HG03196 (cell line): Measurements from ENCODE around the gene CRLF3.
"Not testable (repeated sequence)": the region's sequence is repeated elsewhere in the genome, so short reads cannot be mapped to it uniquely, and the experiment has no call there.

ENCODE experiments used
- ATAC-seq: cut with Tn5 transposase; IDR thresholded peaks from one replicate; pipeline ENCODE4 v1.9.1; 2021; ENCODE audit not compliant: unreplicated experiment

Gene CRLF3

DNA sequence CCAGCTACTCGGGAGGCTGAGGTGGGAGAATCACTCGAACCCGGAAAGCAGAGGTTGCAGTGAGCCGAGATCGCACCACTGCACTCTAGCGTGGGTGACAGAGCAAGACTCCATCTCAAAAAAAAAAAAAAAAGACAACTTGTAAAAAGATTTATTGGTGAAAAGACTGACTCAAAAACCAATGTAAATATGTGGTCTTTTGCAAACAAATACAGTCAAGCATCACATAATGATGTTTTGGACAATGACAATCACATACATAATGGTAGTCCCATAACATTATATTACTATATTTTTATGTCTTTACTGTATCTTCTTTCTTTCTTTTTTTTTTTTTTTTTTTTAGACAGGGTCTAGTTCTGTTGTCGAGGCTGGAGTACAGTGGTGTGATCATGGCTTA, 8.3 kb downstream of the CRLF3 start:
- no peak for ATAC-seq

DNA sequence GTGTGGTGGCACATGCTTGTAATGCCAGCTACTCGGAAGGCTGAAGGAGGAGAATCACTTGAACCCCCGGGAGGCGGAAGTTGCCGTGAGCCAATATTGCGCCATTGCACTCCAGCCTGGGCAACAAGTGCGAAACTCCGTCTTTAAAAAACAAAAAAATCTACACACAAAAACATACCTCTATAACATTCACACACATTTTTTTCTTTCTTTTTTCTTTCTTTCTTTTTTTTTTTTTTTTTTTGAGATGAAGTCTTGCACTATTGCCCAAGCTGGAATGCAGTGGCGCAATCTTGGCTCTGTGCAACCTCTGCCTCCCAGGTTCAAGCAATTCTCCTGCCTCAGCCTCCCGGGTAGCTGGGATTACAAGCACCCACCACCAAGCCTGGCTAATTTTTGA, 9.6 kb downstream of the CRLF3 start:
- ATAC-seq: not testable (repeated sequence)

DNA sequence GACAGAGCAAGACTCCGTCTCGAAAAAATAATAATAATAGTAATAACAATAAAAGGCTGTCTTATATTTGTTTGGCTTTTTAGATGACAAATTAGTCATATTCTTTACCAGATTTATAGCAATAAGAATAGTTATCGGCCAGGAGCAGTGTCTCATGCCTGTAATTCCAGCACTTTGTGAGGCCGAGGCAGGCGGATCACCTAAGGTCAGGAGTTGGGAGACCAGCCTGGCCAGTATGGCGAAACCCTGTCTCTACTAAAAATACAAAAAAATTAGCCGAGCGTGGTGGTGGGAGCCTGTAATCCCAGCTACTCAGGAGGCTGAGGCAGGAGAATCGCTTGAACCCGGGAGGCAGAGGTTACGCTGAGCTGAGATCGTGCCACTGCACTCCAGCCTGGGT, 10.3 kb downstream of the CRLF3 start:
- ATAC-seq: not testable (repeated sequence)

DNA sequence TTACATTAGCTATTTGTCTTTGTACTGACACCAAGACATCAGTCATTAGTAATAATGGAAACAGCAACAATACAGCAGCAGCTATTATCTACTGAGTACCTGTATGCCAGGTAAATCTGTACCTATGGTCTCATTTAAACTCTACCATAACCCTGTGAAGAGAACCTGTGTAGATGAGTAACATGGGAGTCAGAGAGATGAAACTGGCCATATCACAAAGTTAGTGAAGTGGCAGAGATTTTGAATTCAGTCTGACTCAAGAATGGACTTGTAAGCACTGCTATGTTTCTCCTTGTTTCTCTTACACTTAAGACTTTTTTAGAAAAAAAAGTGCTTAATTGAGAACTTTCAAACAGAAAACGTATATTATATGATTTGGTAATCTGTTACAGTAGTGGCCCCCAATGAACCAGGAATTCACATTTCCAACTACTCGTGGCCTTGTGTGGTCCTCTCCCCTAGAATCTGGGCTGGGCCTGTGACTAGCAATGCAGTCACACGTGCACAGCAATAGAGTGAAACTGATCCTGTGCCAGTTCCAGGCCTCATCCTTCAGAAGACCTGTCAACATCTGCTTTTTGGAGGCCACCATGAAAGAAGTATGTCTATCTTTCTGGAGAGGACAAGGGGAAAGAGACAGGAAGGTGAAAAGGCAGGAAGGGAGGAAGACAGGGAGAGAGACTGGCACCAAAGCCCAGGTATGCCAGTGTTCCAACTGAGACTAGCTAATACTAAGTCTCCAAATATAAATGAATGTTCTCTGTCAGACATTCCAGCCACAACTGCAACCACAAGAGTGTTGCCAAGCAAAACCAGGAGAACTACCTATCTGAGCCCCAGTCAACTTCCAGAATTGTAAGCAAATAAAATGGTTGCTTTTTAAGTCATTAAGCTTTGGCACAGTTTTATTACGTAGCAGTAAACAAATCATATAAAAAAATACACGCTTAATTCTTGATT, 12.0 kb downstream of the CRLF3 start:
- ATAC-seq: no peak

DNA sequence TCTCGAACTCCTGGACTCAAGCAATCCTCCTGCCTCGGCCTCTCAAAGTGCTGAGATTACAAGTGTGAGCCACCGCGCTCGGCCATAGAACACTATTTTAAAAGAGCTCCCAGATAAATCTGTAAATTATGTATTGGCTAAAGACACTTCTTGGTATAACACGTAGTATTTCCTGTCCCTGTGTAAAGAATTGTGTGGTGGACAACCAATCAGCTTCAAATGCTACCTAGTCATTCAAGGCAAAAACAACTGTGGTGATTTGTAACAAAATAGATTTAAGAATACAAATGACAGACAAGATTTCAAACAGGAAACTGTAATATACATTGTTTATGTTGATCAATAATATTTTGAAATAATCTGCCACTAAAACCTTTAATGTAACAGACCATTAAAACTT, 14.6 kb downstream of the CRLF3 start:
- no peak for ATAC-seq

DNA sequence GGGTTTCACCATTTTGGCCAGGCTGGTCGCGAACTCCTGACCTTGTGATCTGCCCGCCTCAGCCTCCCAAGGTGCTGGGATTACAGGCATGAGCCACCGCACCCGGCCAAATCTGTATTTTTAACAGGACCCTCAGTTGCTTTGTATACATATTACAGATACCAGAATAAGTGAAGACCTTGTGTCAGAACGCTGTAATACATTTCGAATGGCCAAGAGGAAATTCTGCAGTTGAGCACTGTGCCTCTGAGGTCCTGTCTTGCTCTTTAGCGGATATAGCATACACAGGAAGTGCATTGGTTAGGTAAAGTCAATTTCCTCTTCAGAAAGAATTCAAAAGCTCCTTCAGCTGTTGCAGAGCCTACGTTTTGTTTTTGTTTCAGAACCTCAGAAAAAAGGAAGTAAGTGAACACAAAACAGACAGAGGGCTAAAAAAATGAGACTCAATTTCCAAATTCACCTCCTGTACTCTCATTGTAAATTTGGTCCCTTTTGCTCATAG, 15.7 kb downstream of the CRLF3 start:
- ATAC-seq: no peak

DNA sequence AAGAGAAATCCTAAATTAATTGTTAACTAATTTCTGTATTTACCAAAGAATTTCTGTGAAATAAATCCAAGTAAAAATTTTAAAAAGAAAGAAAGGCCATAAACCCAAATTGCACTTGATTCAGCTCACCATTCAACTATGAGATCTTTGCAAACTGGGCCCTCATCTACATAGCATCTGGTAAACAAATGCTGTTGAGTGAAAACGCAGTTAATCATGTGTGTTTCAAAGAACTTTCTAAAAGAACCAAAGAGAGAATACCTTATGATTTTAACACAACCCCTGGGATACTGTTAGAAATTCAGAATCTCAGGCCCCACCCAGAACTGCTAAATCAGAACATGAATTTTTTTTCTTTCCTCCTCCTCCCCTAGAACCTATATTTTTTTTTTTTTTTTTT, 16.6 kb downstream of the CRLF3 start:
- ATAC-seq: no peak

DNA sequence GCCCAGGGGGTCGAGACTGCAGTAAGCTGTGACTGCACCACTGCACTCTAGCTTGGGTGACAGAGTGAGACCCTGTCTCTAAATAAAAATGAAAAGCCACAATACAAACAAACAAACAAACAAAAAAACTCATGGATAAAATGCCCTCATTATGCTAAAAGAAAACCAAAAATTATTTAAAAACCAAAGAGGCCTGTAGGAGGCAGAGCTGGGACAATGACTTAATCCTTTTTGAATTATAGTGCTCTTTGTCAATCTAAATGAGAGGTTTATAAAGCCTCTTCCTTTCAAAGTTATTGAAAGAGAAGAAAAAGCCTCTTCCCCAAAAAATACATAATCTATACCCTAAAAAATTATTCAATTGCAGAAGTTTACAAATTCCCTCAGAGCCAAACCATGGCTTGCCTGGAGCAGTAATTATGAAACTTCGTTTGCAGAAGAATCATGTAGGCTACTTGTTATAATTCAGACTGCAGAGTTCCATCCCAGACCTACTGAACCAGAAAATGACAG, 18.5 kb downstream of the CRLF3 start:
- ATAC-seq: no peak

DNA sequence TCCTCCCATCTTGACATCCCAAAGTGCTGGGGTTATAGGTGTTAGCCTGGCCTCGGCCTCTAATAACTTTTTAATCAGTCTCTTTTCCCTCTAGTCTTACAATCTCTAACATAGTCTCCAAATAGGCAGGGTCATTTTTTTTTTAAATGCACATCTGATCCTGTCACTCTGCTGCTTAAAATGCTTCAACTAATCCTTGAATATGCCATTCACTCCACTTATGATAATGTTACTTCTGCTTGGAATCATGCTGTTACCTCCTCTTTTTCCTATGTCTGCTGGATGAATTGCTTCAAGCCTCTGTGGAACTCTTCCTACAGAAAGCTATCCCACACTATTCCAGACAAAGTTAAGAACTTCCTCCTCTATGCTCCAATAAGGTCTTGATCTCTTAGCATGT, 22.8 kb downstream of the CRLF3 start:
- no peak for ATAC-seq

DNA sequence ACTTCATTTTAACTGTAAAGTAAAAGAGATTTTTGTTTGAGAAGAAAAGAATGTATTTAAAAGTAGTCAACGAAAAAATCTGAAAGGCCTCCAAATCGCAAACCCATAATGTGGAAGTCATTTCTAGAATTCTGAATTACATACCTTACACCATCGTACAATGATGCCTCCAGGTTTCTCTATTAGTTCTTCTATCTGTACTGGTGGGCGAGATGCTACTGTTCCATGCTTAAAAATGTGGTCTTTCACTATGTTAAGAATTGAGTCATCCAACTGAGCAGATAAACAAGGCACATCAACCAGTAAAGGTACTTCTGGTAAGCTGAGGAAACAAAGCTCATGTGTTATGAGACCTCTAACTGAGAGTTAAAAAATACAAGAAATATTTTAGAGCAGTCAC, 28.5 kb downstream of the CRLF3 start:
- no peak for ATAC-seq

DNA sequence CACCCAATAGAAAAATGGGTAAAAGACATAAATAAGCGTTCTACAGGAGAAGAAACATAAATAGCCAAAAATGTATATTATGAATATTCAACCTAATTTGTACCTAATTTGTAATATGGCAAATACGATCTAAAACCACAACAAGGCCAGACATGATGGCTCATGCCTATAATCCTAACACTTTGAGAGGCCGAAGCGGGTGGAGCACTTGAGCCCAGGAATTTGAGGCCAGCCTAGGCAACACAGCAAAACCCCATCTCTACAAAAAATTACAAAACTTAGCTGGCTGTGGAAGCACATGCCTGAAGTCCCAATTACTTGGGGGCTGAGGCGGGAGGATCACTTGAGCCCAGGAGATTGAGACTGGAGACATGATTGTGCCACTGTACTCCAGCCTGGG, 30.1 kb downstream of the CRLF3 start:
- ATAC-seq: no peak

DNA sequence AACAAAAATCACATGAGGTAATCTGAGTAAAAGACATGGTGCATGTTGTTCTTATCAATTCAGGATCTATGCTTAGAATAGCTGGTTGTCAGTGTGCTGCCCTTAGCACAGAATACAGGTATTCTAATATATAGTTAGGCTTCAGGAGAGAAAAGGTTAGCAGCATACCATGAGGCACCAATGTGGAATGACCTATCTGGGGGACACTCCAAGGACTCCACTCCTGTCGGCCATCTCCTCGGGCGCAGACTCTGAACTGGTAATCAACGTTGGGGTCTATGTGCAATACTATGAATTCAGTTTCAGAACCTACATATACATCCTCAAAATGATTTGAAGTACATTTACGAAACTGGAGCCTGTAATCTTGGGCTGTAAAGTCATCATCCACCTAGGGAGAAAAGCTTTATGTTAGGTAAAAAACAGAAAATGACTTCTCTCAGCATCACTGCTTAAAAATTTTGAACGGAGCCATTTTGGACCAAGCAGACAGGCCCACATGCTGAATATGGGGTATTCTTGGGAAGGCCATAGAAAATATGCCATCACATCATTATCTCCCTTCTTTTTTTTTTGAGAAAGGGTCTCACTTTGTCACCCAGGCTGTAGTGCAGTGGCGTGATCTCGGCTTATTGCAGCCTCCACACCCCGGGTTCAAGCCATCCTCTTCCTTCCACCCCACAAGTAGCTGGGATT, 31.1 kb downstream of the CRLF3 start:
- no peak for ATAC-seq

DNA sequence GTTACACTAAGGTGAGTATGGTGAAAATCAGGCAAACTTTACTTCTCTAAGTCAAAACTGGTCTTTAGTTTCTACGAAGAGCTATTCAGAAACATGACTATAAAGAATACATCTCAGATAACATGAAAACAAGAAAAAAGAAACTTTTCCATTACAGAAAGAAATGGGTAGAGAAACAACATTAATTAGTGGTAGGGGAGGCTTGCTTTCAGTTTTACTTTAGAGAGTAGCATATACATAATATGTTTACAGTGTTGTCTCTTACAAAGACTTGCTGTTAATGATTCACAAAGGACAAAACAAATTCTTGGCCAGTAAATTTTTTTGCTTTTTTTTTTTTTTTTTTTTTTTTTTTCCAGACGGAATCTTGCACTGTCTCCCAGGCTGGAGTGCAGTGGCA, 34.2 kb downstream of the CRLF3 start:
- no peak for ATAC-seq

DNA sequence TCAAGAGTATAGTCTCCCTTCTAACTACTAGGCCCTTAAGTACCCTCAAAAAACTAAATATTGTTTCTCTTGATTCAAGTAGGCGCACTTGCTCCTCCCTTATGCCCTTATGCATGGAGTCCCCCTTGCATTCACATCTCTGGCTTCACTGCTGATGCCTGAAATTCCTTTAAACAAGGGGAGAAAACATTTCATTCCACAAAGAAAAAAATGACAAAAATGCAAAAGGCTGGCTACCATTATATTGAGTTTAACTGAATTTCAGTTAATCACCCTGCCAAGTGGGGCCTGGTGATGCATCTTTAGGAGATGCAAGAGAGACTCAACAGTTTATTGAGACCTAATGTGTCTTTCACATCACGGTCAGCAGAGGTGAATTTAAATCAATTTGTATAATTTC, 35.6 kb downstream of the CRLF3 start:
- ATAC-seq: no peak

DNA sequence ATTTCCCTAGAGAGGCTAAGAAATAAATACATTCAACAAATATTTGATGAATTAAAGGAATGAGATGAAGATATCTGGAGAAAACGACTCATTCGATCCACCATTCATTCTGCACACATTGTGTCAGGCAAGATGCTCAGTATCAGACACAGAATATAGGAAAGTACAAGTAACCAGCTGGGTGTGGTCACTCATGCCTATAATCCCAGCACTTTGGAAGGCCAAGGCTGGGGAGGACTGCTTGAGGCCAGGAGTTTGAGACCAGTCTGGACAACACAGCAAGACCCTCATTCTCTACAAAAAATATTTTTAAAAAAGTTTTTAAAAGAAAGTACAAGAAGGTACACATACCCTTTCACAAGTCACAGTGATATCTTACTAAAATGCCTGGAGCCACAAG, 42.3 kb downstream of the CRLF3 start:
- no peak for ATAC-seq

DNA sequence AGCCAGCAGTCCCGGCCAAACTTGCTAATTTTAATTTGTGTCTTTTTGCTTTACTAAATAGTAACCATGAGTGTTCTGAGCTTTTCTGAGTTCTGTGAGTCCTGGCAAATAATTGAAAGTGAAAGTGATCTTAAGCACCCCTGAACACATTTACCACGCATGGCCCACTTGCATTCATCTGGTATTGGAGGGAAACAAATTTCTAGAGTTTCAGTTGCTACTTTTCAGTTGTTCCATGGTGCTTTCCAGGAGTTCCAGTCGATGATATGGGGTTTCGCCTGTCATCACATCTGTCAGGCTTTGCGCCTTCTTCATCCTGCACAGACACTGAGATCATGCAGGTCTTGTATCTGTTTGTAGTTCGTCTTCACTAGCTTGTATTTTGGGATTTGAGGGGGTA, 44.1 kb downstream of the CRLF3 start:
- no peak for ATAC-seq

DNA sequence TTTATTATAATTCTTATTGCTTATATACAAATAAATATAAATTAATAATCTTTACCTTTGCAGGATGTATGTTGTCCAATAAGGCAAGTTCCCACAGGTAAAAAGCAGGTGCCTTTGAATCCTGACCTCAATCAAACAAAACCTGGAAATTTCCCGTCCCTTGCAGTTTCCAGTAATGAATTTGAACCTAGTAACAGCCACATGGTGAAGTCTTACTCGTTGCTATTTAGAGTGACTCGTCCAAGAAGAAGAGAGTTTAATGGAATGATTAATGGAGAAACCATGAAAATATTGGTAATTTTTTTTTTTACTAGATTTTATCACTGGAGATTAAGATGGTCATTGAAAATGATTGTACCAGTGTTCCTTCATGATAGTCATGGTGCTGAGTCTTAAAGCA, 55.7 kb downstream of the CRLF3 start:
- ATAC-seq: not testable (repeated sequence)

DNA sequence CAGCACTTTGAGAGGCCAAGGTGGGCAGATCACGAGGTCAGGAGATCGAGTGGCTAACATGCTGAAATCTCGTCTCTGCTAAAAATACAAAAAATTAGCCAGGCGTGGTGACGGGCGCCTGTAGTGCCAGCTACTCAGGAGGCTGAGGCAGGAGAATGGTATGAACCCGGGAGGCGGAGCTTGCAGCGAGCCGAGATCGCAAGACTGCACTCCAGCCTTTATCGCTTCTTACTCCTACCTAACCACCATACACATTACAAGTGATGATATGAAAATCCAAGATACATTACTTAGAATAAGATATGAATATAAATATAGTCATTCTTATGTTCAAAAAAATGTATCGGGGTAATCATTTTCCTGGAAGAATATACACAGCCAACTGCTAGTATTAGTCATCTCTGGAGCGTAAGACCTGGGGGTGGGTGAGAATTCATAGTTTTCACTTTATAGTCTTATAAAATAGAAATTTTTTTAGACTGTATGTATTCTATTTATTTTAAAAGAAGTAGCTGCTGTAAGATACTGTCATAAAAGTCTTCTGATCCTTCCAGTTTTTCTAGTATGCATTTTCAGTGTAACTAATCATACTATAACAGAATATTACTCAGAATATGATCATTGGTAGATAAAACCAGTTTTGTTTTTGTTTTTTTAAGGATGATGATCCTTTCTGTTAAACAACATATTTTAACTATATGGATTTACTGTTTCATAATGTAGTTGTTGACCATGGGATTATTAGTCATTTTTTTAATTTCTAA, 56.7 kb downstream of the CRLF3 start:
- ATAC-seq: not testable (repeated sequence)

DNA sequence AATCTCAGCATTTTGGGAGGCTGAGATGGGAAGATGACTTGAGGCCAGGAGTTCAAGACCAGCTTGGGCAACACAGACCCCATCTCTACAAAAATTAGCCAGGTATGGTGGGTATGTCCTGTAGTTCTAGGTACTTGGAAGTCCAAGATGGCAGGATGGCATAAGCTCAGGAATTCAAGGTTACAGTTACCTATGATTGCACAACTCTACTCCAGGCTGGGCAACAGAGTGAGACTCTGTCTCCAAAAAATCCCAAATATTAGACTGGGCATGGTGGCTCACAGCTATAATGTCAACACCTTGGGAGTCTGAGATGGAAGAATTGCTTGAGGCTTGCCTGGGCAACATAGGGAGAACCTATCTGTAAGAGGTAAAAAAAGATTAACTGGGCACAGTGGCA, 63.4 kb downstream of the CRLF3 start:
- ATAC-seq: no peak

DNA sequence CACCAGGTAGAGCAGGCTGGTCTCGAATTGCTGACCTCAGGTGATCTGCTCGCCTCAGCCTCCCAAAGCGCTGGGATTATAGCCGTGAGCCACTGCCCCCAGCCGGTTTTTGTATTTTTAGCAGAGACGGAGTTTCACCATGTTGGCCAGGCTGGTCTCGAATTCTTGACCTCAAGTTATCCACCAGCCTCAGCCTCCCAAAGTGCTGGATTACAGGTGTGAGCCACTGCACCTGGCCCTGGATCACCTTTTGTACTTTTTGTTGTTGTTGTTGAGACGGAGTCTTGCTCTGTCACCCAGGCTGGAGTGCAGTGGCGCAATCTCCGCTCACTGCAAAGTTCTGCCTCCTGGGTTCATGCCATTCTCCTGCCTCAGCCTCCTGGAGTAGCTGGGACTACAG, 71.2 kb downstream of the CRLF3 start:
- not testable (repeated sequence) for ATAC-seq

DNA sequence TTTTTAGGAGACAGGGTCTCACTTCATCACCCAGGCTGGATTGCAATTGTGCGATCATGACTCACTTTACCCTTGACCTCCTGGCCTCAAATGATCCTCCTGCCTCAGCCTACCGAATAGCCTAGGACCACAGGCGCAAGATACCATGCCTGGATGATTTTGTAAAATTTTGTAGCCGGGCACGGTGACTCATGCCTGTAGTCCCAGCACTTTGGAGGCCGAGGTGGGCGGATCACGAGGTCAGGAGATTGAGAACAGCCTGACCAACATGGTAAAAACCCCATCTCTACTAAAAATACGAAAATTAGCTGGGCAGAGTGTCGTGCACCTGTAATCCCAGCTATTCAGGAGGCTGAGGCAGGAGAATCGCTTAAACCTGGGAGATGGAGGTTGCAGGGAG, 73.5 kb downstream of the CRLF3 start:
- not testable (repeated sequence) for ATAC-seq
